ENCODE data around the gene RACK1. TPM values are rescaled to one million over a fixed set of nuclear protein-coding genes. Genes with fewer than 3 reads are reported as not detected.

Gene RACK1
- total and polyA plus RNA-seq, 2 of the 13 experiments (the other 11 are each of a cell fraction or from before 2014, with no cell fraction given): 2,514 to 6,141 TPM

DNA sequence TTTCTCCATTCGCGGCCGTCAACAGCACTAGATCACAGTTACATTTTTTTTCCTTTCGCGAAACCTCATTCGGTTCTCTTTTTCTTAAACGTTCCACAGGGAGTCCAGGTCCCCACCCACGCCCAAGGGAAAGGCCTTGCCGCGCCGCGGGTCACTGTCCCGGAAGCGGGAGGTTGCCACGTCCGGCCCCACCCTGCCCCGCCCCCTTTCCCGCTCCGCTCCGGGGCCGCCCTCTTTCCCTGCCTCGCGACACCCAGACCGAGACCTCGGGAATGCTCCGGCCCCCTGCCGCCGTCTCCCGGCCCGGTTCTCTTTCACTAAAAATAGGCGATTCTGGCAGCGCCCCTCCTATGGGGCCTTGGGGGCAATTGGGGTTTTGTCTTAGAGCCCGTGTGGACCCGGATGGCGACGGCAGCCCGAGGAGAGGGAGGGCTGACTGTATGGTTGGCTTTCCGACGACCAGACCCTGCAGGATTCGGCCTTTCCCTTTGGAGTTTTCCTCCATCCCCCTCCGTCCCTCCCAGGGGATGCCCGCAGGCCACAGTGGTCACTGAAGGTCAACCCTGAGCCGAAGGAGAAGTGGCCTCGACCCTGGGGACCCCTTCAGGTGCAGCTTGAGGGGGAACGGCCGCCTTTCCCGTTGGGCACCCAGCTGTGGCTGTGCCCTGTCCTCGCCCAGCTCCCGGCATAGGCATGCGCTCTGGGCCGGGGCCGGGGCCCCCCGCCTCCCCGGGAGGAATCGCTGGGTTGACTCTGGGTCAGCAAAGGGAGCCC lies 2.8 kb upstream of the RACK1 start (continued):
- TF ChIP-seq, protein P1, sequence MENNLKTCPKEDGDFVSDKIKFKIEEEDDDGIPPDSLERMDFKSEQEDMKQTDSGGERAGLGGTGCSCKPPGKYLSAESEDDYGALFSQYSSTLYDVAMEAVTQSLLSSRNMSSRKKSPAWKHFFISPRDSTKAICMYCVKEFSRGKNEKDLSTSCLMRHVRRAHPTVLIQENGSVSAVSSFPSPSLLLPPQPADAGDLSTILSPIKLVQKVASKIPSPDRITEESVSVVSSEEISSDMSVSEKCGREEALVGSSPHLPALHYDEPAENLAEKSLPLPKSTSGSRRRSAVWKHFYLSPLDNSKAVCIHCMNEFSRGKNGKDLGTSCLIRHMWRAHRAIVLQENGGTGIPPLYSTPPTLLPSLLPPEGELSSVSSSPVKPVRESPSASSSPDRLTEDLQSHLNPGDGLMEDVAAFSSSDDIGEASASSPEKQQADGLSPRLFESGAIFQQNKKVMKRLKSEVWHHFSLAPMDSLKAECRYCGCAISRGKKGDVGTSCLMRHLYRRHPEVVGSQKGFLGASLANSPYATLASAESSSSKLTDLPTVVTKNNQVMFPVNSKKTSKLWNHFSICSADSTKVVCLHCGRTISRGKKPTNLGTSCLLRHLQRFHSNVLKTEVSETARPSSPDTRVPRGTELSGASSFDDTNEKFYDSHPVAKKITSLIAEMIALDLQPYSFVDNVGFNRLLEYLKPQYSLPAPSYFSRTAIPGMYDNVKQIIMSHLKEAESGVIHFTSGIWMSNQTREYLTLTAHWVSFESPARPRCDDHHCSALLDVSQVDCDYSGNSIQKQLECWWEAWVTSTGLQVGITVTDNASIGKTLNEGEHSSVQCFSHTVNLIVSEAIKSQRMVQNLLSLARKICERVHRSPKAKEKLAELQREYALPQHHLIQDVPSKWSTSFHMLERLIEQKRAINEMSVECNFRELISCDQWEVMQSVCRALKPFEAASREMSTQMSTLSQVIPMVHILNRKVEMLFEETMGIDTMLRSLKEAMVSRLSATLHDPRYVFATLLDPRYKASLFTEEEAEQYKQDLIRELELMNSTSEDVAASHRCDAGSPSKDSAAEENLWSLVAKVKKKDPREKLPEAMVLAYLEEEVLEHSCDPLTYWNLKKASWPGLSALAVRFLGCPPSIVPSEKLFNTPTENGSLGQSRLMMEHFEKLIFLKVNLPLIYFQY (CRISPR knock-in tag; IDR thresholded peaks at IDR 0.05; ENCODE audit: borderline replicate concordance): peak; percentile 54; the same call in 1 of the 2 replicates
- TF ChIP-seq, protein P2, sequence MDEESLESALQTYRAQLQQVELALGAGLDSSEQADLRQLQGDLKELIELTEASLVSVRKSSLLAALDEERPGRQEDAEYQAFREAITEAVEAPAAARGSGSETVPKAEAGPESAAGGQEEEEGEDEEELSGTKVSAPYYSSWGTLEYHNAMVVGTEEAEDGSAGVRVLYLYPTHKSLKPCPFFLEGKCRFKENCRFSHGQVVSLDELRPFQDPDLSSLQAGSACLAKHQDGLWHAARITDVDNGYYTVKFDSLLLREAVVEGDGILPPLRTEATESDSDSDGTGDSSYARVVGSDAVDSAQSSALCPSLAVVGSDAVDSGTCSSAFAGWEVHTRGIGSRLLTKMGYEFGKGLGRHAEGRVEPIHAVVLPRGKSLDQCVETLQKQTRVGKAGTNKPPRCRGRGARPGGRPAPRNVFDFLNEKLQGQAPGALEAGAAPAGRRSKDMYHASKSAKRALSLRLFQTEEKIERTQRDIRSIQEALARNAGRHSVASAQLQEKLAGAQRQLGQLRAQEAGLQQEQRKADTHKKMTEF (CRISPR knock-in tag; IDR thresholded peaks at IDR 0.05): peak; percentile 79; the same call in 1 of the 2 replicates
- TF ChIP-seq ASH2L (IDR thresholded peaks at IDR 0.05; ENCODE audit: insufficient read length, low read depth, low read length) (peak; percentile 84), HNRNPL (IDR thresholded peaks at IDR 0.05; ENCODE audit: low read depth, low read length) (peak; percentile 30; the same call in 1 of the 2 replicates), MAZ (IDR thresholded peaks at IDR 0.05; ENCODE audit: borderline replicate concordance, low read depth, low read length) (0 out of 2 replicates have a peak, but pooled peaks have one; percentile 44), MAZ (CRISPR knock-in tag; IDR thresholded peaks at IDR 0.05; ENCODE audit: low read depth) (0 out of 2 replicates have a peak, but pooled peaks have one; percentile 8), ZC3H4 (CRISPR knock-in tag; IDR thresholded peaks at IDR 0.05; ENCODE audit: borderline replicate concordance) (no peak), SMYD3 (CRISPR knock-in tag; IDR thresholded peaks at IDR 0.05) (no peak), SOX13 (IDR thresholded peaks at IDR 0.05) (no peak), SOX13 (CRISPR knock-in tag; conservative IDR thresholded peaks at IDR 0.05 in 1 of 2, IDR thresholded peaks at IDR 0.05 in 1 of 2) (0 out of 4 replicates have a peak, but pooled peaks of 1 of the 2 experiments have one; percentile 36), ZNF615 (CRISPR knock-in tag; IDR thresholded peaks at IDR 0.05; ENCODE audit: borderline replicate concordance) (0 out of 2 replicates have a peak, but pooled peaks have one; percentile 64), KLF6 (CRISPR knock-in tag; IDR thresholded peaks at IDR 0.05) (peak; percentile 68; the same call in 1 of the 2 replicates), NR2F1 (CRISPR knock-in tag; IDR thresholded peaks at IDR 0.05) (0 out of 4 replicates have a peak, but pooled peaks of 1 of the 2 experiments have one; percentile 16), ZNF530 (CRISPR knock-in tag; IDR thresholded peaks at IDR 0.05; ENCODE audit: low read depth) (no peak), KDM2A (CRISPR knock-in tag; IDR thresholded peaks at IDR 0.05; ENCODE audit: borderline replicate concordance, low read depth) (peak; percentile 66)
- TF ChIP-seq, protein P3, sequence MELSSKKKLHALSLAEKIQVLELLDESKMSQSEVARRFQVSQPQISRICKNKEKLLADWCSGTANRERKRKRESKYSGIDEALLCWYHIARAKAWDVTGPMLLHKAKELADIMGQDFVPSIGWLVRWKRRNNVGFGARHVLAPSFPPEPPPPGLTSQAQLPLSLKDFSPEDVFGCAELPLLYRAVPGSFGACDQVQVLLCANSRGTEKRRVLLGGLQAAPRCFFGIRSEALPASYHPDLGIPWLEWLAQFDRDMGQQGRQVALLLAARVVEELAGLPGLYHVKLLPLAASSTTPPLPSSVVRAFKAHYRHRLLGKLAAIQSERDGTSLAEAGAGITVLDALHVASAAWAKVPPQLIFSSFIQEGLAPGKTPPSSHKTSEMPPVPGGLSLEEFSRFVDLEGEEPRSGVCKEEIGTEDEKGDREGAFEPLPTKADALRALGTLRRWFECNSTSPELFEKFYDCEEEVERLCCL (CRISPR knock-in tag; IDR thresholded peaks at IDR 0.05; ENCODE audit: borderline replicate concordance): peak; percentile 38; the same call in 1 of the 2 replicates
- TF ChIP-seq, protein P4, sequence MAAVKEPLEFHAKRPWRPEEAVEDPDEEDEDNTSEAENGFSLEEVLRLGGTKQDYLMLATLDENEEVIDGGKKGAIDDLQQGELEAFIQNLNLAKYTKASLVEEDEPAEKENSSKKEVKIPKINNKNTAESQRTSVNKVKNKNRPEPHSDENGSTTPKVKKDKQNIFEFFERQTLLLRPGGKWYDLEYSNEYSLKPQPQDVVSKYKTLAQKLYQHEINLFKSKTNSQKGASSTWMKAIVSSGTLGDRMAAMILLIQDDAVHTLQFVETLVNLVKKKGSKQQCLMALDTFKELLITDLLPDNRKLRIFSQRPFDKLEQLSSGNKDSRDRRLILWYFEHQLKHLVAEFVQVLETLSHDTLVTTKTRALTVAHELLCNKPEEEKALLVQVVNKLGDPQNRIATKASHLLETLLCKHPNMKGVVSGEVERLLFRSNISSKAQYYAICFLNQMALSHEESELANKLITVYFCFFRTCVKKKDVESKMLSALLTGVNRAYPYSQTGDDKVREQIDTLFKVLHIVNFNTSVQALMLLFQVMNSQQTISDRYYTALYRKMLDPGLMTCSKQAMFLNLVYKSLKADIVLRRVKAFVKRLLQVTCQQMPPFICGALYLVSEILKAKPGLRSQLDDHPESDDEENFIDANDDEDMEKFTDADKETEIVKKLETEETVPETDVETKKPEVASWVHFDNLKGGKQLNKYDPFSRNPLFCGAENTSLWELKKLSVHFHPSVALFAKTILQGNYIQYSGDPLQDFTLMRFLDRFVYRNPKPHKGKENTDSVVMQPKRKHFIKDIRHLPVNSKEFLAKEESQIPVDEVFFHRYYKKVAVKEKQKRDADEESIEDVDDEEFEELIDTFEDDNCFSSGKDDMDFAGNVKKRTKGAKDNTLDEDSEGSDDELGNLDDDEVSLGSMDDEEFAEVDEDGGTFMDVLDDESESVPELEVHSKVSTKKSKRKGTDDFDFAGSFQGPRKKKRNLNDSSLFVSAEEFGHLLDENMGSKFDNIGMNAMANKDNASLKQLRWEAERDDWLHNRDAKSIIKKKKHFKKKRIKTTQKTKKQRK (IDR thresholded peaks at IDR 0.05; ENCODE audit: low read length): no peak

Data from HepG2 (cell line).